Liver (tissue), 9 donors: ENCODE measurements around the gene PAOX. TPM values are rescaled to one million over a fixed set of nuclear protein-coding genes. Genes with fewer than 3 reads are reported as not detected.

ENCODE experiments used
- DNase-seq: peaks from one replicate; pipeline ENCODE4 v3.0.0-alpha.2; 2017; ENCODE audit warnings: low spot score
- H3K27ac ChIP-seq, 2 donors: one replicate each; pipeline ENCODE4 v1.7.0; 2013; ENCODE audit warnings: inconsistent platforms in 2 of 2, low read length in 2 of 2, control low read depth in 1 of 2, low read depth in 1 of 2, mild to moderate bottlenecking in 1 of 2
- H3K27me3 ChIP-seq, 4 donors: one replicate each; pipeline versions ENCODE4 v1.6.1 to v1.7.0; 2013; ENCODE audit warnings: low read length in 3 of 4, inconsistent platforms in 1 of 4, mild to moderate bottlenecking in 1 of 4, moderate library complexity in 1 of 4; ENCODE audit not compliant: control insufficient read depth in 4 of 4, insufficient read depth in 4 of 4
- H3K36me3 ChIP-seq, 4 donors: one replicate each; pipeline versions ENCODE4 v1.6.1 to v1.7.0; 2013; ENCODE audit warnings: low read length in 3 of 4, mild to moderate bottlenecking in 3 of 4, low read depth in 1 of 4, moderate library complexity in 1 of 4; ENCODE audit not compliant: control insufficient read depth in 4 of 4, insufficient read depth in 3 of 4
- H3K4me1 ChIP-seq, 4 donors: one replicate each; pipeline versions ENCODE4 v1.6.1 to v1.7.0; 2013; ENCODE audit warnings: low read length in 3 of 4, mild to moderate bottlenecking in 3 of 4, moderate library complexity in 1 of 4; ENCODE audit not compliant: control insufficient read depth in 4 of 4, insufficient read depth in 4 of 4
- H3K4me3 ChIP-seq, 3 donors: one replicate each; pipeline versions ENCODE4 v1.6.1 to v1.7.0; 2013; ENCODE audit warnings: low read length in 3 of 3, control low read depth in 1 of 3, low read depth in 1 of 3, mild to moderate bottlenecking in 1 of 3
- H3K9ac ChIP-seq, 2 donors: one replicate each; pipeline ENCODE4 v1.7.0; 2013; ENCODE audit warnings: low read length in 2 of 2, mild to moderate bottlenecking in 2 of 2, moderate library complexity in 2 of 2, control low read depth in 1 of 2, low read depth in 1 of 2
- H3K9me3 ChIP-seq, 4 donors: one replicate each; pipeline versions ENCODE4 v1.6.1 to v1.7.0; 2013; ENCODE audit warnings: low read length in 3 of 4; ENCODE audit not compliant: control insufficient read depth in 4 of 4
- EGR1 ChIP-seq, 2 donors: IDR thresholded peaks; 2 replicates each; pipeline ENCODE4 v1.6.1; 2016 to 2018; ENCODE audit warnings: antibody characterized with exemption in 2 of 2, low read depth in 2 of 2
- FOXA1 ChIP-seq: IDR thresholded peaks from 2 replicates; pipeline ENCODE4 v1.6.1; 2016; ENCODE audit warnings: antibody characterized with exemption
- FOXA2 ChIP-seq: IDR thresholded peaks from 2 replicates; pipeline ENCODE4 v1.6.1; 2016; ENCODE audit warnings: antibody characterized with exemption
- GABPA ChIP-seq, 2 donors: IDR thresholded peaks in 1 of 2; conservative IDR thresholded peaks in 1 of 2; 2 replicates each; pipeline ENCODE4 v1.6.1; 2016; ENCODE audit warnings: antibody characterized with exemption in 2 of 2, mild to moderate bottlenecking in 1 of 2, moderate library complexity in 1 of 2
- HNF4A ChIP-seq, 2 donors: conservative IDR thresholded peaks; 2 replicates each; pipeline ENCODE4 v1.6.1; 2016; ENCODE audit warnings: antibody characterized with exemption in 2 of 2, mild to moderate bottlenecking in 2 of 2
- HNF4G ChIP-seq: IDR thresholded peaks from 2 replicates; pipeline ENCODE4 v1.6.1; 2016; ENCODE audit warnings: antibody characterized with exemption
- JUND ChIP-seq, 2 donors: IDR thresholded peaks; 2 replicates each; pipeline ENCODE4 v1.6.1; 2016; ENCODE audit warnings: antibody characterized with exemption in 2 of 2
- NR2F2 ChIP-seq: IDR thresholded peaks from 2 replicates; pipeline ENCODE4 v1.6.1; 2016; ENCODE audit warnings: antibody characterized with exemption
- RAD21 ChIP-seq, 2 donors: IDR thresholded peaks; 2 replicates each; pipeline ENCODE4 v1.6.1; 2016; ENCODE audit warnings: antibody characterized with exemption in 2 of 2, mild to moderate bottlenecking in 2 of 2
- RXRA ChIP-seq, 2 donors: IDR thresholded peaks; 2 replicates each; pipeline ENCODE4 v1.6.1; 2017 to 2018; ENCODE audit warnings: antibody characterized with exemption in 2 of 2, mild to moderate bottlenecking in 1 of 2
- SP1 ChIP-seq: IDR thresholded peaks from 2 replicates; pipeline ENCODE4 v1.6.1; 2018; ENCODE audit warnings: antibody characterized with exemption, mild to moderate bottlenecking
- TAF1 ChIP-seq: conservative IDR thresholded peaks from 2 replicates; pipeline ENCODE4 v1.6.1; 2016; ENCODE audit warnings: antibody characterized with exemption, mild to moderate bottlenecking
- YY1 ChIP-seq: IDR thresholded peaks from 2 replicates; pipeline ENCODE4 v1.6.1; 2016; ENCODE audit warnings: antibody characterized with exemption, mild to moderate bottlenecking
- WGBS: extraction: QIAGEN DNeasy Blood & Tissue Kit; methylation state at CpG from one replicate; pipeline ENCODE4 v1.1.7; 2013; 5-methylcytosine and 5-hydroxymethylcytosine counted together
- polyA plus RNA-seq, 2 donors: library from polyadenylated mRNA; stranded (reverse) in 1 of 2; unstranded in 1 of 2; fragments of 200-250 nt in 1 of 2; fragments of >200 nt in 1 of 2; fragmentation: Nextera tagmentation in 1 of 2; extraction: Ambion mirVana in 1 of 2; gene quantifications; one replicate each; pipeline versions ENCODE4 v1.2.1 to v1.2.3, GENCODE V29; 2013 to 2015
- total RNA-seq, 2 donors: library from RNA; depleted of rRNA; stranded (reverse); fragments of >200 nt; gene quantifications; one replicate each; pipeline ENCODE4 v1.2.3, GENCODE V29; 2014
- TF ChIP-seq, protein P1 (sequence below): IDR thresholded peaks from 2 replicates; pipeline ENCODE4 v1.6.1; 2016; ENCODE audit warnings: antibody characterized with exemption, mild to moderate bottlenecking
- TF ChIP-seq, protein P2 (sequence below): IDR thresholded peaks from 2 replicates; pipeline ENCODE4 v1.6.1; 2016; ENCODE audit warnings: antibody characterized with exemption
- TF ChIP-seq, protein P3 (sequence below): fragments of 150-350 bp; IDR thresholded peaks from 2 replicates; pipeline ENCODE4 v1.5.1; 2017; ENCODE audit warnings: improper control_type of control experiment, low read depth, low read length; ENCODE audit not compliant: missing input control
- donor health status: healthy.
- donor health status: healthy.
- donor health status: healthy.
- donor health status: healthy.
- donor health status: healthy.

PAOX gene
- total and polyA plus RNA-seq, 4 donors, result 4.8 to 17.8 (median 13.3) TPM

DNA sequence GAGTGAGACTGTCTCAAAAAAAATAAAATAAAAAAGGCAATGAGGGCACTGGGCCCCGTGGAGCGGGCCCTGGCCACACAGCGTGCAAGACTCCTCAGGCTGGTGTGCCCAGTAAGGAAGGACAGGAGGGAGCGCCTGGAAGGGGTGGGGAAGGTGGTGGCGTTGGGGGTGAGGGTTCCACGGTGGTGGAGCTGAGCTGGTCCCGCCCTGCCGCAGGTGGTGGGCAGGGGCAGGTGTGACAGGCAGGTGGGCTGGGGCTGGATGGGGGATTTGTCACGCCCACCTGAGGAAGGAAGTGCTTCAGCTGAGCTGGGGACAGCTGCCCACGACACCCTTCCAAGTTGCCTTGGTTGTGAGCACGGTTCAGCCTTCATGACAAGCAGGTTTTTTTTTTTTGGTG lies 32.6 kb upstream of the PAOX start:
- DNase-seq, result no peak
- no peaks in the 10 kb centered on the region for H3K9me3 ChIP-seq
- H3K27ac ChIP-seq, result no peak overlapping the region
- no peaks in the 10 kb centered on the region for H3K36me3 ChIP-seq
- peaks cover 20 to 49% (median 33%) of the 10 kb centered on the region in 4 donors for H3K4me1 ChIP-seq
- WGBS, result 60% methylated on average over 11 of the region's 11 CpGs
- H3K27me3 ChIP-seq, result no peaks in the 10 kb centered on the region
- TF ChIP-seq GABPA (IDR thresholded peaks at IDR 0.05 in 1 of 2, conservative IDR thresholded peaks at IDR 0.05 in 1 of 2) (no peak), RXRA (IDR thresholded peaks at IDR 0.05) (no peak), RAD21 (IDR thresholded peaks at IDR 0.05) (no peak), TAF1 (no peak), FOXA1 (no peak), NR2F2 (no peak), SP1 (no peak), FOXA2 (no peak), YY1 (no peak), HNF4G (no peak)
- TF ChIP-seq, protein P1, sequence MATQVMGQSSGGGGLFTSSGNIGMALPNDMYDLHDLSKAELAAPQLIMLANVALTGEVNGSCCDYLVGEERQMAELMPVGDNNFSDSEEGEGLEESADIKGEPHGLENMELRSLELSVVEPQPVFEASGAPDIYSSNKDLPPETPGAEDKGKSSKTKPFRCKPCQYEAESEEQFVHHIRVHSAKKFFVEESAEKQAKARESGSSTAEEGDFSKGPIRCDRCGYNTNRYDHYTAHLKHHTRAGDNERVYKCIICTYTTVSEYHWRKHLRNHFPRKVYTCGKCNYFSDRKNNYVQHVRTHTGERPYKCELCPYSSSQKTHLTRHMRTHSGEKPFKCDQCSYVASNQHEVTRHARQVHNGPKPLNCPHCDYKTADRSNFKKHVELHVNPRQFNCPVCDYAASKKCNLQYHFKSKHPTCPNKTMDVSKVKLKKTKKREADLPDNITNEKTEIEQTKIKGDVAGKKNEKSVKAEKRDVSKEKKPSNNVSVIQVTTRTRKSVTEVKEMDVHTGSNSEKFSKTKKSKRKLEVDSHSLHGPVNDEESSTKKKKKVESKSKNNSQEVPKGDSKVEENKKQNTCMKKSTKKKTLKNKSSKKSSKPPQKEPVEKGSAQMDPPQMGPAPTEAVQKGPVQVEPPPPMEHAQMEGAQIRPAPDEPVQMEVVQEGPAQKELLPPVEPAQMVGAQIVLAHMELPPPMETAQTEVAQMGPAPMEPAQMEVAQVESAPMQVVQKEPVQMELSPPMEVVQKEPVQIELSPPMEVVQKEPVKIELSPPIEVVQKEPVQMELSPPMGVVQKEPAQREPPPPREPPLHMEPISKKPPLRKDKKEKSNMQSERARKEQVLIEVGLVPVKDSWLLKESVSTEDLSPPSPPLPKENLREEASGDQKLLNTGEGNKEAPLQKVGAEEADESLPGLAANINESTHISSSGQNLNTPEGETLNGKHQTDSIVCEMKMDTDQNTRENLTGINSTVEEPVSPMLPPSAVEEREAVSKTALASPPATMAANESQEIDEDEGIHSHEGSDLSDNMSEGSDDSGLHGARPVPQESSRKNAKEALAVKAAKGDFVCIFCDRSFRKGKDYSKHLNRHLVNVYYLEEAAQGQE, result no peak
- TF ChIP-seq, protein P2, sequence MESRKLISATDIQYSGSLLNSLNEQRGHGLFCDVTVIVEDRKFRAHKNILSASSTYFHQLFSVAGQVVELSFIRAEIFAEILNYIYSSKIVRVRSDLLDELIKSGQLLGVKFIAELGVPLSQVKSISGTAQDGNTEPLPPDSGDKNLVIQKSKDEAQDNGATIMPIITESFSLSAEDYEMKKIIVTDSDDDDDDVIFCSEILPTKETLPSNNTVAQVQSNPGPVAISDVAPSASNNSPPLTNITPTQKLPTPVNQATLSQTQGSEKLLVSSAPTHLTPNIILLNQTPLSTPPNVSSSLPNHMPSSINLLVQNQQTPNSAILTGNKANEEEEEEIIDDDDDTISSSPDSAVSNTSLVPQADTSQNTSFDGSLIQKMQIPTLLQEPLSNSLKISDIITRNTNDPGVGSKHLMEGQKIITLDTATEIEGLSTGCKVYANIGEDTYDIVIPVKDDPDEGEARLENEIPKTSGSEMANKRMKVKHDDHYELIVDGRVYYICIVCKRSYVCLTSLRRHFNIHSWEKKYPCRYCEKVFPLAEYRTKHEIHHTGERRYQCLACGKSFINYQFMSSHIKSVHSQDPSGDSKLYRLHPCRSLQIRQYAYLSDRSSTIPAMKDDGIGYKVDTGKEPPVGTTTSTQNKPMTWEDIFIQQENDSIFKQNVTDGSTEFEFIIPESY, result no peak
- TF ChIP-seq, protein P3, sequence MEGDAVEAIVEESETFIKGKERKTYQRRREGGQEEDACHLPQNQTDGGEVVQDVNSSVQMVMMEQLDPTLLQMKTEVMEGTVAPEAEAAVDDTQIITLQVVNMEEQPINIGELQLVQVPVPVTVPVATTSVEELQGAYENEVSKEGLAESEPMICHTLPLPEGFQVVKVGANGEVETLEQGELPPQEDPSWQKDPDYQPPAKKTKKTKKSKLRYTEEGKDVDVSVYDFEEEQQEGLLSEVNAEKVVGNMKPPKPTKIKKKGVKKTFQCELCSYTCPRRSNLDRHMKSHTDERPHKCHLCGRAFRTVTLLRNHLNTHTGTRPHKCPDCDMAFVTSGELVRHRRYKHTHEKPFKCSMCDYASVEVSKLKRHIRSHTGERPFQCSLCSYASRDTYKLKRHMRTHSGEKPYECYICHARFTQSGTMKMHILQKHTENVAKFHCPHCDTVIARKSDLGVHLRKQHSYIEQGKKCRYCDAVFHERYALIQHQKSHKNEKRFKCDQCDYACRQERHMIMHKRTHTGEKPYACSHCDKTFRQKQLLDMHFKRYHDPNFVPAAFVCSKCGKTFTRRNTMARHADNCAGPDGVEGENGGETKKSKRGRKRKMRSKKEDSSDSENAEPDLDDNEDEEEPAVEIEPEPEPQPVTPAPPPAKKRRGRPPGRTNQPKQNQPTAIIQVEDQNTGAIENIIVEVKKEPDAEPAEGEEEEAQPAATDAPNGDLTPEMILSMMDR, result no peak
- no peak overlapping the region for H3K4me3 ChIP-seq
- H3K9ac ChIP-seq, result no peak overlapping the region

DNA sequence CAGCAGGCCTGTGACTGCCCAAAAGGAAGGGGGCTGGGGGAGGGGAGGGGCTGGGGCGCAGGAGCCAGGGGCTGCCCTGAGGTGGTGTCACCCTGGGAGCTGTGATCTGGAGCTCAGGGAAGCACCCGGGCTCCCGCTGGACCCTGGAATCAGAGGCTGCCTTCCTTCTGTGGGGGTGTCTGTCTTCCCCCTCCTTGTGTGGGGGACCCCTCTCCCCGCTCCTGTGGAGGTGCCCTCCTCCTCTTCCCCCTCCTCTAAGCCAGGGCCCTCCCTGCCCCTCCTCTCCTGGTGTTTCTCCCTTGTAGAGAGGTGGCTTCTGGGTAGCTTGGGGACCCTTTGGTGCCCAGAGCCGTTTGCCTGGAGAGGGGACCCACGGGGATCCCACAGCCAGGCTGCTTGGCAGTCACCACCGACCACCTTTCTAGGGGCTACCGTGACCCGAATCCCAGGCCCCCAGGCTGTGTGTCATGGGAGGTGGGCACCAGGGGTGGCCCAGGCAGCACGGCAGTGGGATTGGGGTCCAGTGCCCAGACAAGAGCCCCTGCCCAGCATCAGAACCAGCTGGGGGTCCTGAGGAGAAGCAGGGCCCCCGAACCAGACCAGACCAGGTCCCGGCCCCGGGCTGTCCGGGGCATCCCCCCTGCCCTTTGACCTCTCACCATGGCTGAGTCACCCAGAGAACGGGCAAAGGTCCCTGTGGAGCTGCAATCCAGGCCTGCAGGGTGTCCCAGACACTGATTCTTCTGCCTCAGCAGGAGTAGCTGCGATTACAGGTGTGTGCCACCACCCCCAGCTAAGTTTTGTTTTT lies 31.1 kb upstream of the PAOX start:
- Histone ChIP-seq H3K27me3 (no peaks in the 10 kb centered on the region), H3K36me3 (no peaks in the 10 kb centered on the region), H3K4me3 (peak overlapping the region; percentile 20 to 62 (median 51)), H3K9ac (peak overlapping the region in 1 of 2 donors; percentile 12), H3K9me3 (no peaks in the 10 kb centered on the region), H3K27ac (peak overlapping the region; percentile 89 to 92), H3K4me1 (peaks cover 23 to 59% (median 47%) of the 10 kb centered on the region in 4 donors)
- 26% methylated on average over 16 of the region's 16 CpGs for WGBS
- peak; percentile 58 for DNase-seq
- TF ChIP-seq FOXA1 (no peak), SP1 (peak; percentile 79), YY1 (no peak), GABPA (IDR thresholded peaks at IDR 0.05 in 1 of 2, conservative IDR thresholded peaks at IDR 0.05 in 1 of 2) (no peak), HNF4G (peak; percentile 56), JUND (IDR thresholded peaks at IDR 0.05) (peak; percentile 93 to 95), RXRA (IDR thresholded peaks at IDR 0.05) (peak; percentile 75 to 78), RAD21 (IDR thresholded peaks at IDR 0.05) (peak; percentile 31 to 46), NR2F2 (peak; percentile 83), EGR1 (IDR thresholded peaks at IDR 0.05; ENCODE audit: low read depth in 2 of 2) (no peak), TAF1 (no peak), FOXA2 (no peak), HNF4A (conservative IDR thresholded peaks at IDR 0.05) (peak; percentile 86 to 90)
- TF ChIP-seq, protein P2, result peak; percentile 46
- TF ChIP-seq, protein P1, result peak; percentile 32
